EH (cell line): ENCODE measurements around the gene CSPG4.
"Not testable (repeated sequence)": the region's sequence is repeated elsewhere in the genome, so short reads cannot be mapped to it uniquely, and the experiment has no call there.

Source experiments
- DNase-seq: peaks from one replicate; pipeline ENCODE4 v3.0.0-alpha.2; 2015; ENCODE audit warnings: low read depth

CSPG4 gene

DNA sequence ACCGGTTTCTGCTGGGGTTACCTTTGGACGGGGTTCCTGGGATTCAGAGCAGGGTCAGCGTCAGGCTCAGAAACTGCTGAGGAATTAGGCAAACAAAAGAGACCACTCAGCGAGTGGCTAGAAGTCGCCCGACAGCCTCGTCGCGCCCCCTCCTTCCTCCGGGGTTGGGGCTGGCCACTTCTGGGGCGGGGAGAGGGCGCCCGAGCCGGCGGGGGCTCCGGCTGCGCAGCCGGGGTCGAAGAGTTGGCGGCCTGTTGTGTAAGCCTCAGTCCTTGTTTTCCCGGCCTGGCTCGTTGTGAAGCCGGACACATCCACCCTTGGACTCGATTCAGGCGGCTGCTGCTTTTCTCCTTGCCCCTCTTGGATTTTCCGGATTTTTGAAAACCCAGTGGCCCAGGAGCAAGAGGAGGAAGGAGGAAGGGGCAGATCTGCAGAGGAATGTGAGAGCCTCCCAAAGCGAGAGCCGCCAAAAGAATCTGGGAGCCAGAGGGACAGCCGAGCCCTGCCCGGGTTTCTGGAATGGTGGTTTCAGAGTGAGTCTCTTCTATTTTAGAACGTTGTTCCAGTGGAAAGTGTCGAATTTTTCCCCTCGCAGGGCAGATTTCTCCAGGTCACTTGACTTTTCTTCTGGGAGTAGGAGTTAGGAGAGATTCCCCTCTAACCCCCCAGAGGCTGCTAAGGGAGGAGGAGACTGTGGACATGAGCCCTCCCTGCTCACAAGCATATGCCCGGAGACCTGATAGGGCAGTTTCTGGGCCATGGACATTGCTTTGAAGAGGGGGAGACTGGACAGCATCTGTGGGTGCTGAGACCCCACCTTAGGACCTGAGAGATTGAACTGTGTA is 64.3 kb downstream of the CSPG4 start:
- peak; percentile 65 for DNase-seq

- DNase-seq, result peak; percentile 90
Observed at GRCh38 chr15:75647370-75648155, 65.1 kb downstream of the CSPG4 start, which contains the start of gene SNX33. SNX33 (plus strand) TSS chr15:75647912; CDS start chr15:75649103, 1,191 bp downstream.

GRCh38 chr15:75646944-75647364 is 65.7 kb downstream of the CSPG4 start:
- DNase-seq, result no peak

DNA sequence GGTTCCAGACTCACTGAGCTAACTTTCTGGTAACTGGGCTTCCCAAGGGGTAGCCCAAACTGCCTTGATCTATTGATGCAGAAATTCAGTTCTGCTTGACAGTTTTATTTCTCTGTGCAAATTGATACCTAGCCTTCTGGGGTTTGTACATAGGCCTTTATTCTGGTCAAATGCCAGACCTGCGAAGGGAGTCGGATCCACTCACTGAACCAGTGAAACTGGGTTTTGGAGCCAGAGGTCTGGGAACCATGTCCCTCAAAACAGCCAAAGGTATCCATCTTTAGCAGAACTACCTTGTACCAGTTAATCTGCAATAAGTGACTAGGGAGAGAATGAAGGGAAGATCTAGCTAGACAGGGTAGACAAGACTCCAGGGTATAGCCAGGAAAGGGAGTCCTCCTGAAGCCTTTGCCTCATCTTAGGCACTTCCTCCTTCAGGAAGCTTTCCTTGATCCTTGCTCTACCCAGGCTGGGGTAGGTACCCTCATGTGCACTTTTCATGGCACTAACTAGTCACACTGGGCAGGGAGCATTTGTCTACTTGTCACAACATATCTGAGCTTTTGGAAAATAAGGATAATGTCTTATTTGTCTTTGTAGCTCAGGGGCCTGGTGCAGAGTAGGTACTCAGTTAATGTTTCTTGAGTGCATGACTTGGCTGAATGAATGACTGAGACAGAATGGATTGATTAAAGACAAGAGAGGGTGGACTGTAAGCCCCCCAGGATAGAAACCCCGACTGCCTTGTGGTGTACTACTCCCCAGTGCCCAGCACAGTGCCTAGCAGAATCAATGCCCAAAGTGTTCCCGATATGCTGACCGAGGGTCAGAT is 66.3 kb downstream of the CSPG4 start:
- DNase-seq, result no peak

GRCh38 chr15:75644376-75644775 is 68.3 kb downstream of the CSPG4 start:
- DNase-seq, result peak; percentile 62

GRCh38 chr15:75641603-75642002 is 71.0 kb downstream of the CSPG4 start:
- no peak for DNase-seq

DNA sequence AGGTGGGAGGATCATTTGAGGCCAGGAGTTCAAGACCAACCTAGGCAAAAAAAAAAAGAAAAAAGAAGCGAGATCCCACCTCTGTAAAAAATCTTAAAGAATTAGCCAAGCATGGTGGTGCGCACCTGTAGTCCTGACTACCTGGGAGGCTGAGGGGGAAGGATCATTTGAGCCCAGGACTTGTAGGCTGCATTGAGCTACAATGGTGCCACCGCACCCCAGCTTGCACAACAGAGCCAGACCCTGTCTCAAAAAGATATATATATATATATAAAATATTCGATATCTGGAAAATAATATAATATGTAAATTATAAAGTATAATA is 71.5 kb downstream of the CSPG4 start:
- no peak for DNase-seq

DNA sequence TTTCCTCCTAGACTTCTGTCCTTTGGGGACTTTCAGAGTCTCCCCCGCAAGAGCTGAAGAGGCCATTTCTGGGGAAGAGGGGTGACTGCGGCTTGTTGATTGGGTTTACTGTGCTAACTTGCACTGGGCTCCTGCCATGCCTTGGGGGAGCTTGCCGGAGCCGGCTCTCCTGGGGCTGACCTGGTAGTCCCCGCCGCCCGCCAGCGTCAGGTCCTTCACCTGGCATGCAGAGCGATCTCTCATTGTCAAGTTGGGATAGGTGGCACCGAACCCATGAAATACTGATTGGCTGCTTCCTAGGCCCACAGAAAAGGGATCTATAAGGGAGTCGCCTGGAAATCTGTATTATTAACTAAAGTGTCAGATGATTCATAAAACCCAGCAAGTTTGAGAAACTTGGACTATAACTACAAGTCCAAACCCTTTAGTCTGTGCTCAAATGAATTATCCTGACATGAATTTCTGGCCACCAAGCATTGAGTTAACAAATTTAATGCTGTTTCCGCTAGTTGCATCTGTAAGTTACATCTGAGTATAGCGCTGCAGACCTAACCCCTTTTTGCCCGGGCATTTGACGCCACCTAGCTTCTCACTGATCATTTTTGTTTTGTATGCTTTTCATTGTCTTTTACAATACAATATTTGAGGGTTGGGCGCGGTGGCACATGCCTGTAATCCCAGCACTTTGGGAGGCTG is 72.0 kb downstream of the CSPG4 start:
- peak; percentile 47 for DNase-seq

DNA sequence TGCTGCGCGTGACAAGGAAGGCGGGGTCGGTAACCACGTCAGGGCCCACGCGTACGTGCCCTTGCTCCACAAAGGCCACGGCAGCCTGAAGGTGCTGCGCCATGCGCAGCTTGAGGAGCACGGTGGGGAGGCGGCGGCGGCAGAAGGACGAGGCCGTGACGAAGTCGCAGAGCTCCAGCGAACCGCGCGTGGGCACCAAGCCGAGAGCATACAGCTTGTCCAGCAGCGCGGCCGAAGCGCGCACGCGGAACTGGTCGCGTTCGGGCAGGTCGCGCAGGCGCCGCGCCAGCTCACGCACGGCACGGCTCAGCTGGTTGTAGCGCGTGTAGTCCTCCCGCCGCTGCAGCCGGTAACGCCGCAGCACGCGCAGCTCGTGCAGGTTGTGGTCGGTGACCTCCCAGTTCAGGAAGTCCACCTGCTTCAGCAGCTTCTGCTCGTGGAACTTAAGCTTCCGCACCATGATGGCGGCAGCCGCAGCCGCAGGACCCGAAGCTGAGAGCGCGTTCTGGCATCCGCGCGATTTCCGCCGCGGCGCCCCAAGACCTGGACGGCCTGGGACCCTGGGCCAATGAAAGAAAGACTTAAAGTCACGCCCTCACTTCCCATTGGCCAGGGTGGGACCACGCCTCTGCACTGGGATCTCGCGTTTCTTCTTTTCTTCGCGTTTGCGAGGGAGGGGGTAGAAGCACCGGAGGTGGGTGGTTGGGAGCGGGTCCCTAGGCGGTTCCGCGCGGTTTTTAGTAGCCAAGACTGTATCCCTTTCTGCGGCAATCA is 72.8 kb downstream of the CSPG4 start, which contains the start of gene IMP3:
Gene IMP3, minus strand, starts transcription at position 516 of the 774 bp plus-strand sequence. Its CDS starts 56 bp downstream, at position 460.
- DNase-seq, result peak; percentile 97

DNA sequence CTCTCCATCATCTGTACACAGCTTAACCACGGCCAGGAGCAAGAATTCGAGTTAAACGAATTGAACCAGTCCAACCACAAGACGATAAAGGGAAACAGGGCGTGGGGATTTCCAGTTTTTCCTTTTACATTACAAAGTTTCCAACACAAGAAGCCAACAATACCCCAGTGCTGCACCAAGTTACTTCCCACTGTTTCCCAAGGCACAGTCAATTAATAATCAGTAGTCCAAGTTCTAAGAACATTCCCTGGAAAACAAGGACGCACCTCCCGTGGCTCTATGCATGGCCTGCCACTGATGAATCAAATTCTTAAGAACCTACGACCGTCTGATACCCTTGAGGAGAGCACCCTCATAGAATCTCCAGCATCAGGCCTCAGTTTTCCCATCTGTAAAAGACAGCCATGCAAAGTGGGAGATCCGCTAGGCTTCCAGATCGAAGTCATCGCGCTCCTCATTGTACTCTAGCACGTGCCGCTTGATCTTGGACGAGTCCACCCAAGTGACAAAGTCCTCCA is 73.4 kb downstream of the CSPG4 start:
- DNase-seq, result no peak

- no peak for DNase-seq
Observed at GRCh38 chr15:75637245-75638009, 75.2 kb downstream of the CSPG4 start.

DNA sequence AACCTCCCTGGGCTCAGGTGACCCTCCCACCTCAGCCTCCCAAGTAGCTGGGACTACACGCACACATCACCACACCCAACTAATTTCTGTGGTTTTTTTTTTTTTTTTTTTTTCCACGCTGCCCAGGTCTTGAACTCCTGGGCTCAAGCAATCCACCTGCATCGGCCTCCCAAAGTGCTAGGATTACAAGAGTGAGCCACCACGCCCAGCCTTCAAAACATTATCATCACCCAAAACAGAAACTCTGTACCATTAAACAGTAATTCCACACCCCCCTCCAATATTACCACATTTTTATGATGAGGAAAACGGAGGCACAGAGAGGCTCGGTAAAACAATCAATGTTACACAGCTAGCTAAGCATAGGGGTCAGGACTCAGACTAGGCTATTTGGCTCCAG is 76.6 kb downstream of the CSPG4 start:
- no peak for DNase-seq

DNA sequence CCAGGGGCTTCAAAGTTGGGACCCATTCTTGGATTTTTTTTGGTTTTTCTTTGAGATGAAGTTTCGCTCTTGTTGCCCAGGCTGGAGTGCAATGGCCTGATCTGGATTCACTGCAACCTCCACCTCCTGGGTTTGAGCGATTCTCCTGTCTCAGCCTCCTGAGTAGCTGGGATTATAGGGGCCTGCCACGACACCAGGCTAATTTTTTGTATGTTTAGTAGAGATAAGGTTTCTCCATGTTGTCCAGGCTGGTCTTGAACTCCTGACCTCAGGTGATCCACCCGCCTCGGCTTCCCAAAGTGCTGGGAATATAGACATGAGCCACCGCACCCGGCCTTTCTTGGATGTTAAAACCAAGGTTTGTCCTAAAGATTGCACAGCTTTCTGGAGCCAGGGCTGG is 78.7 kb downstream of the CSPG4 start:
- not testable (repeated sequence) for DNase-seq

DNA sequence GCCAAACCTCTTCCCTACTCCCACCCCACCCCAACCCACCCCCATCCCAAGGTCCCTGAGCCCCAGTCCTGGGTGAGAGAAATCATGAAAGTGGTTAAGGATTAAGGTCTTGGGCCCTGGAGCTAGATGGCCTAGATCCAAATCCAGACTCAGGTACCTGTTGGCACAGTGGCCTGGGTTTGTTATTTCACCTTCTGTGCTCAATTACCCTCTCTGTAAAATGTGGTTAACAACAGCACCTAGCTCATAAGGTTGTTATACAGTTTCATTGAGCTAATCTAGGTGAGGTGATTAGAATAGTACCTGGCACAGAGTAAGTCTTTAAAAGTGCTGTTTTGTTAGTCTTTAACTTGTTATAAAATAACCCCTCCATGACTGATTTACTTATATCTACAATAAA is 80.7 kb downstream of the CSPG4 start:
- no peak for DNase-seq

DNA sequence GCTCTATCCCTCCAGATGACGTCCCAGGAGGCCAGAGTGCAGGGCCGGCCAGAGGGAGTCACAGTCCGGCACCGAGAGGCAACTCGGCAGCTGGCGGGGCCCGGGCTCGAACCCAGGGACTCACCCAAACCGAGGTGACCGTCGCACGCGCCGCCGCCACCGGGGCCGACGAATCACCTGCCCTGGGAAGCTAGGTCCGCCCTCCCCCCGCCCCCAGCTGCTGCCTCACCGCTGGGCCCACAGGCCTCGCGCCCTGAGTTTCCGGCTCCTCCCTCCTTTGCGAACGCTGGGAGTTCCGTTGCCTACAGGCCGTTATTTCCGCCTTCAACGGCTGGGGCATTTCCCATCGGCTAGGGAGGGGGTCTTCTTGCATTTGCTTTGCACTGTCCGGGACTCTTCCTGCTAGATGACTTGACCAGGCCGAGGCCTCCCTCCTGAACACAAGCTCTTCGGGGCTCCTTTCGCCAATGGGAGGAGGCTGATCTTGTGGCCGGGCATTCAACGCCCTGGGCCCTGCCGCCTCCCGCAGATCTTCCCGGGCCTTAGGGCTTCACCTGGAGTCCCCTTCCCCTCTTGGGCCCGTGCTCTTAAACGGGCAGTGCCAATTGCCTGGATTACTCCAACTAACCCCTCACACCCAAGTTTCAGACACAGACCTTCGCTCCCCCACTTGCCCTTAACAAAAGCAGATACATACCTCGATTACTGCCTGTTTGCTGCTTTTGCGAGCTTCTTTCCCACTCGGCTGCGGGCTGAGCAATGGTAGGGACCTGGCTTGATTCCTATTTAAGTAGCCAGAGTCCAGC is 86.9 kb downstream of the CSPG4 start, which contains the start of gene SNUPN:
Gene SNUPN, minus strand, starts transcription at position 184 of the 806 bp plus-strand sequence. CDS start 4,674 bp downstream, outside the sequence.
- peak; percentile 92 for DNase-seq
